ENCODE measurements around the gene FOXB1. TPM values are rescaled to one million over a fixed set of nuclear protein-coding genes. Genes with fewer than 3 reads are reported as not detected.

Gene FOXB1
- 0.55 and 0.71 TPM in 2 replicates for total RNA-seq

GRCh38 chr15:60004009-60004845 lies at the start of gene FOXB1:
FOXB1 (plus strand) TSS chr15:60004311; CDS start chr15:60004964, 653 bp downstream.
- TF ChIP-seq CTCF (IDR thresholded peaks at IDR 0.05; ENCODE audit: insufficient read depth, low read length, poor library complexity, severe bottlenecking) = no peak
- Histone ChIP-seq H3K4me3 (ENCODE audit: low read depth, low read length) (no peak within 1 kb of the TSS), H3K36me3 (ENCODE audit: control insufficient read depth, insufficient read depth, low read length) (no peaks in the 10 kb centered on the region), H3K27me3 (ENCODE audit: control insufficient read depth, insufficient read depth, low read length) (peaks cover 87% of the 10 kb centered on the region)
- no peak for DNase-seq (ENCODE audit: low read depth)

- no peak overlapping the region for H3K4me3 ChIP-seq (ENCODE audit: low read depth, low read length)
- no peak for TF ChIP-seq CTCF (IDR thresholded peaks at IDR 0.05; ENCODE audit: insufficient read depth, low read length, poor library complexity, severe bottlenecking)
- DNase-seq (ENCODE audit: low read depth) = no peak
These were observed 45.8 kb upstream of the FOXB1 start for GRCh38 chr15:59958288-59958687.

GRCh38 chr15:59960318-59960717 lies 43.8 kb upstream of the FOXB1 start:
- DNase-seq (ENCODE audit: low read depth) = no peak
- no peaks in the 10 kb centered on the region for H3K36me3 ChIP-seq (ENCODE audit: control insufficient read depth, insufficient read depth, low read length)
- no peak overlapping the region for H3K4me3 ChIP-seq (ENCODE audit: low read depth, low read length)
- no peak for TF ChIP-seq CTCF (IDR thresholded peaks at IDR 0.05; ENCODE audit: insufficient read depth, low read length, poor library complexity, severe bottlenecking)
- H3K27me3 ChIP-seq (ENCODE audit: control insufficient read depth, insufficient read depth, low read length) = no peaks in the 10 kb centered on the region

More at GRCh38 chr15:59958288-59958687, 45.8 kb upstream of the FOXB1 start:
- no peaks in the 10 kb centered on the region for H3K36me3 ChIP-seq (ENCODE audit: control insufficient read depth, insufficient read depth, low read length)
- no peaks in the 10 kb centered on the region for H3K27me3 ChIP-seq (ENCODE audit: control insufficient read depth, insufficient read depth, low read length)

- no peak for DNase-seq (ENCODE audit: low read depth)
- no peak overlapping the region for H3K4me3 ChIP-seq (ENCODE audit: low read depth, low read length)
- H3K36me3 ChIP-seq (ENCODE audit: control insufficient read depth, insufficient read depth, low read length) = no peaks in the 10 kb centered on the region
- no peaks in the 10 kb centered on the region for H3K27me3 ChIP-seq (ENCODE audit: control insufficient read depth, insufficient read depth, low read length)
- TF ChIP-seq CTCF (IDR thresholded peaks at IDR 0.05; ENCODE audit: insufficient read depth, low read length, poor library complexity, severe bottlenecking) = no peak
These were observed 40.8 kb upstream of the FOXB1 start for GRCh38 chr15:59963322-59963721.

- TF ChIP-seq CTCF (IDR thresholded peaks at IDR 0.05; ENCODE audit: insufficient read depth, low read length, poor library complexity, severe bottlenecking) = no peak
- H3K36me3 ChIP-seq (ENCODE audit: control insufficient read depth, insufficient read depth, low read length) = no peaks in the 10 kb centered on the region
- no peaks in the 10 kb centered on the region for H3K27me3 ChIP-seq (ENCODE audit: control insufficient read depth, insufficient read depth, low read length)
- no peak for DNase-seq (ENCODE audit: low read depth)
- H3K4me3 ChIP-seq (ENCODE audit: low read depth, low read length) = no peak overlapping the region
These were observed 40.2 kb upstream of the FOXB1 start for GRCh38 chr15:59963925-59964324.

- no peak for TF ChIP-seq CTCF (IDR thresholded peaks at IDR 0.05; ENCODE audit: insufficient read depth, low read length, poor library complexity, severe bottlenecking)
- DNase-seq (ENCODE audit: low read depth) = no peak
- no peaks in the 10 kb centered on the region for H3K27me3 ChIP-seq (ENCODE audit: control insufficient read depth, insufficient read depth, low read length)
- H3K36me3 ChIP-seq (ENCODE audit: control insufficient read depth, insufficient read depth, low read length) = no peaks in the 10 kb centered on the region
- H3K4me3 ChIP-seq (ENCODE audit: low read depth, low read length) = no peak overlapping the region
These were observed 38.4 kb upstream of the FOXB1 start for GRCh38 chr15:59965741-59966140.

Measured in kidney epithelial cell (primary cell).